ENCODE results near the gene RTP5. TPM values are rescaled to one million over a fixed set of nuclear protein-coding genes. Genes with fewer than 3 reads are reported as not detected.
A peak's percentile ranks its signal among the peaks of the same experiment; 100 is the strongest.
"Not testable (repeated sequence)": the region's sequence is repeated elsewhere in the genome, so short reads cannot be mapped to it uniquely, and the experiment has no call there.

RTP5 gene
- total RNA-seq, 1 donor from 2014 or later: not detected

- Mint-ChIP-seq H3K4me1 (ENCODE audit: unreplicated experiment) (no peaks in the 10 kb centered on the region), H3K36me3 (no peaks in the 10 kb centered on the region), H3K4me3 (no peak overlapping the region), H3K27me3 (peaks cover 3% of the 10 kb centered on the region), H3K9me3 (no peaks in the 10 kb centered on the region), H3K27ac (no peak overlapping the region)
- TF ChIP-seq CTCF (conservative IDR thresholded peaks at IDR 0.05): no peak
- no peak for DNase-seq (ENCODE audit: extremely low spot score, unreplicated experiment)
Observed at GRCh38 chr2:241872313-241872642, 2.7 kb downstream of the RTP5 start.

GRCh38 chr2:241873081-241873802 is 3.7 kb downstream of the RTP5 start:
- H3K4me3 Mint-ChIP-seq: no peak overlapping the region
- TF ChIP-seq CTCF (conservative IDR thresholded peaks at IDR 0.05): no peak

GRCh38 chr2:241873803-241874110 is 4.2 kb downstream of the RTP5 start:
- Mint-ChIP-seq H3K9me3 (no peaks in the 10 kb centered on the region), H3K27ac (no peak overlapping the region), H3K4me3 (no peak overlapping the region), H3K27me3 (no peaks in the 10 kb centered on the region), H3K4me1 (ENCODE audit: unreplicated experiment) (no peaks in the 10 kb centered on the region), H3K36me3 (no peaks in the 10 kb centered on the region)
- DNase-seq (ENCODE audit: extremely low spot score, unreplicated experiment): no peak
- TF ChIP-seq CTCF (conservative IDR thresholded peaks at IDR 0.05): no peak

More at GRCh38 chr2:241873081-241873802, 3.7 kb downstream of the RTP5 start:
- Mint-ChIP-seq H3K36me3 (no peaks in the 10 kb centered on the region), H3K9me3 (no peaks in the 10 kb centered on the region), H3K27me3 (peaks cover 2% of the 10 kb centered on the region), H3K4me1 (ENCODE audit: unreplicated experiment) (no peaks in the 10 kb centered on the region), H3K27ac (no peak overlapping the region)
- DNase-seq (ENCODE audit: extremely low spot score, unreplicated experiment): no peak

GRCh38 chr2:241874277-241874925 is 4.9 kb downstream of the RTP5 start:
- H3K27me3 Mint-ChIP-seq: no peaks in the 10 kb centered on the region
- no peak for DNase-seq (ENCODE audit: extremely low spot score, unreplicated experiment)
- no peak overlapping the region for H3K4me3 Mint-ChIP-seq
- H3K27ac Mint-ChIP-seq: no peak overlapping the region
- no peaks in the 10 kb centered on the region for H3K9me3 Mint-ChIP-seq
- no peak for TF ChIP-seq CTCF (conservative IDR thresholded peaks at IDR 0.05)
- no peaks in the 10 kb centered on the region for H3K36me3 Mint-ChIP-seq
- H3K4me1 Mint-ChIP-seq (ENCODE audit: unreplicated experiment): no peaks in the 10 kb centered on the region

GRCh38 chr2:241875754-241876527 is 6.4 kb downstream of the RTP5 start:
- H3K27ac Mint-ChIP-seq; H3K9me3 Mint-ChIP-seq; H3K36me3 Mint-ChIP-seq; H3K4me3 Mint-ChIP-seq; H3K27me3 Mint-ChIP-seq; H3K4me1 Mint-ChIP-seq (ENCODE audit: unreplicated experiment); DNase-seq (ENCODE audit: extremely low spot score, unreplicated experiment): not testable (repeated sequence)
- TF ChIP-seq CTCF (conservative IDR thresholded peaks at IDR 0.05): peak; percentile 66

Data from type B pancreatic cell (in vitro differentiated cells).